GM23338 (cell line): ENCODE results near the gene PSMB3. TPM values are rescaled to one million over a fixed set of nuclear protein-coding genes. Genes with fewer than 3 reads are reported as not detected.

Experiments
- ATAC-seq: fragments of 200-7000 bp; cut with Tn5 transposase; 3 replicates; pipeline ENCODE4 v1.9.1; 2020
- DNase-seq: peaks from one replicate; pipeline ENCODE4 v3.0.0-alpha.2; 2015; ENCODE audit warnings: low spot score
- H2AFZ ChIP-seq: fragments of 200-600 bp; sonication (generic); 2 replicates; pipeline ENCODE4 v1.8.0; 2016; ENCODE audit warnings: antibody characterized with exemption, mild to moderate bottlenecking, moderate library complexity
- H3F3A ChIP-seq: fragments of 200-600 bp; sonication (generic); replicated peaks from 2 replicates; pipeline ENCODE4 v1.8.0; 2017; ENCODE audit warnings: antibody characterized with exemption, mixed run types, low read depth
- H3K27ac ChIP-seq: fragments of 200-600 bp; sonication (generic); 2 replicates; pipeline ENCODE4 v1.6.1; 2016; ENCODE audit warnings: low read depth
- H3K27me3 ChIP-seq: fragments of 200-600 bp; sonication (generic); 2 replicates; pipeline ENCODE4 v1.8.0; 2016; ENCODE audit warnings: mild to moderate bottlenecking, mixed run types, moderate library complexity; ENCODE audit not compliant: insufficient read depth
- H3K36me3 ChIP-seq: fragments of 200-600 bp; sonication (generic); 2 replicates; pipeline ENCODE4 v1.8.0; 2016; ENCODE audit warnings: mild to moderate bottlenecking; ENCODE audit not compliant: insufficient read depth
- H3K4me1 ChIP-seq: fragments of 200-600 bp; sonication (generic); 2 replicates; pipeline ENCODE4 v1.8.0; 2016; ENCODE audit warnings: mild to moderate bottlenecking, moderate library complexity; ENCODE audit not compliant: insufficient read depth
- H3K4me2 ChIP-seq: fragments of 200-600 bp; sonication (generic); 2 replicates; pipeline ENCODE4 v1.7.1; 2017; ENCODE audit warnings: mixed run types
- H3K4me3 ChIP-seq: fragments of 200-600 bp; sonication (generic); 2 replicates; pipeline ENCODE4 v1.6.1; 2016; ENCODE audit warnings: mixed run types
- H3K79me2 ChIP-seq: fragments of 200-600 bp; sonication (generic); replicated peaks from 2 replicates; pipeline ENCODE4 v1.8.0; 2017; ENCODE audit warnings: mild to moderate bottlenecking; ENCODE audit not compliant: insufficient read depth
- H3K9me2 ChIP-seq: fragments of 200-600 bp; sonication (generic); 2 replicates; pipeline ENCODE4 v1.8.0; 2017; ENCODE audit not compliant: insufficient read depth
- H4K20me1 ChIP-seq: fragments of 200-600 bp; sonication (generic); replicated peaks from 2 replicates; pipeline ENCODE4 v1.8.0; 2017; ENCODE audit warnings: mild to moderate bottlenecking; ENCODE audit not compliant: insufficient read depth
- H3K27ac Mint-ChIP-seq: 2 replicates; pipeline ENCODE4 v1.8.0; 2020; ENCODE audit warnings: inconsistent platforms, mild to moderate bottlenecking, moderate library complexity, mixed read lengths
- H3K27me3 Mint-ChIP-seq: 3 replicates; pipeline ENCODE4 v1.8.0; 2022; ENCODE audit warnings: low read depth, mild to moderate bottlenecking, moderate library complexity, mixed read lengths, inconsistent platforms; ENCODE audit not compliant: insufficient read depth, poor library complexity
- H3K36me3 Mint-ChIP-seq: 3 replicates; pipeline ENCODE4 v1.8.0; 2021; ENCODE audit warnings: low read depth, mild to moderate bottlenecking, inconsistent platforms, moderate library complexity, mixed read lengths
- H3K4me1 Mint-ChIP-seq: 3 replicates; pipeline ENCODE4 v1.8.0; 2020; ENCODE audit warnings: mild to moderate bottlenecking, inconsistent platforms, mixed read lengths
- H3K4me3 Mint-ChIP-seq: 3 replicates; pipeline ENCODE4 v1.8.0; 2021; ENCODE audit warnings: moderate library complexity, mild to moderate bottlenecking, inconsistent platforms, mixed read lengths
- H3K9me3 Mint-ChIP-seq: 3 replicates; pipeline ENCODE4 v1.8.0; 2020; ENCODE audit warnings: moderate library complexity, mild to moderate bottlenecking, inconsistent platforms, mixed read lengths
- JUNB ChIP-seq: IDR thresholded peaks from one replicate; pipeline ENCODE4 v1.6.1; 2016; ENCODE audit warnings: antibody characterized with exemption; ENCODE audit not compliant: unreplicated experiment
- NANOG ChIP-seq: IDR thresholded peaks from 2 replicates; pipeline ENCODE4 v1.6.1; 2016; ENCODE audit warnings: antibody characterized with exemption, borderline replicate concordance
- STAT1 ChIP-seq: IDR thresholded peaks from one replicate; pipeline ENCODE4 v1.6.1; 2016; ENCODE audit warnings: antibody characterized with exemption; ENCODE audit not compliant: unreplicated experiment
- ZNF114 ChIP-seq: fragments of 250-450 bp; sonication (Bioruptor Pico); IDR thresholded peaks from 2 replicates; pipeline ENCODE4 v1.5.0; 2020; ENCODE audit warnings: mild to moderate bottlenecking, moderate library complexity
- polyA plus RNA-seq: library from polyadenylated mRNA; unstranded; fragments of >200 nt; fragmentation: Nextera tagmentation; extraction: Ambion mirVana; gene quantifications from 2 replicates; pipeline ENCODE4 v1.2.1, GENCODE V29; 2016
- total RNA-seq: library from RNA; depleted of rRNA; stranded (reverse); fragments of >200 nt; shearing (Covaris generic); gene quantifications from 2 replicates; pipeline ENCODE4 v1.2.3, GENCODE V29; 2014
- TF ChIP-seq, protein P1 (sequence below): fragments of 250-450 bp; sonication (Bioruptor Pico); IDR thresholded peaks from 2 replicates; pipeline ENCODE4 v1.5.0; 2020; ENCODE audit warnings: mild to moderate bottlenecking, moderate library complexity

Gene PSMB3
- total and polyA plus RNA-seq, 2 experiments from 2014 or later, result 250 to 523 TPM

DNA sequence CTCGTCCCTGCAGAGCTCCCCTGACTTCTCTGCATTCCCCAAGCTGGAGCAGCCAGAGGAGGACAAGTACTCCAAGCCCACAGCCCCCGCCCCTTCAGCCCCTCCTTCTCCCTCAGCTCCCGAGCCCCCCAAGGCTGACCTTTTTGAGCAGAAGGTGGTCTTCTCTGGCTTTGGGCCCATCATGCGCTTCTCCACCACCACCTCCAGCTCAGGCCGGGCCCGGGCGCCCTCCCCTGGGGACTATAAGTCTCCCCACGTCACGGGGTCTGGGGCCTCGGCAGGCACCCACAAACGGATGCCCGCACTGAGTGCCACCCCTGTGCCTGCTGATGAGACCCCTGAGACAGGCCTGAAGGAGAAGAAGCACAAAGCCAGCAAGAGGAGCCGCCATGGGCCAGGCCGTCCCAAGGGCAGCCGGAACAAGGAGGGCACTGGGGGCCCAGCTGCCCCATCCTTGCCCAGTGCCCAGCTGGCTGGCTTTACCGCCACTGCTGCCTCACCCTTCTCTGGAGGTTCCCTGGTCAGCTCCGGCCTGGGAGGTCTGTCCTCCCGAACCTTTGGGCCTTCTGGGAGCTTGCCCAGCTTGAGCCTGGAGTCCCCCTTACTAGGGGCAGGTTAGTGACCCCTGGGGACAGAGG, 36.1 kb upstream of the PSMB3 start:
- Mint-ChIP-seq H3K4me1 (peaks cover 75% of the 10 kb centered on the region), H3K36me3 (peaks cover 14% of the 10 kb centered on the region), H3K27me3 (peaks cover 33% of the 10 kb centered on the region), H3K9me3 (no peaks in the 10 kb centered on the region; the same call in 1 of the 3 replicates), H3K4me3 (no peak overlapping the region), H3K27ac (no peak overlapping the region)
- Histone ChIP-seq H3K9me2 (no peaks in the 10 kb centered on the region), H4K20me1 (peaks cover 3% of the 10 kb centered on the region; the same call in 1 of the 2 replicates), H3K36me3 (no peaks in the 10 kb centered on the region), H3K4me2 (no peak overlapping the region), H2AFZ (no peak overlapping the region), H3F3A (peaks cover 15% of the 10 kb centered on the region), H3K4me1 (peaks cover 18% of the 10 kb centered on the region; the same call in 1 of the 2 replicates), H3K27ac (no peak overlapping the region), H3K4me3 (no peak overlapping the region), H3K27me3 (peaks cover 31% of the 10 kb centered on the region), H3K79me2 (no peaks in the 10 kb centered on the region)
- no peak for ATAC-seq
- DNase-seq, result no peak
- TF ChIP-seq NANOG, result no peak
- TF ChIP-seq, protein P1, sequence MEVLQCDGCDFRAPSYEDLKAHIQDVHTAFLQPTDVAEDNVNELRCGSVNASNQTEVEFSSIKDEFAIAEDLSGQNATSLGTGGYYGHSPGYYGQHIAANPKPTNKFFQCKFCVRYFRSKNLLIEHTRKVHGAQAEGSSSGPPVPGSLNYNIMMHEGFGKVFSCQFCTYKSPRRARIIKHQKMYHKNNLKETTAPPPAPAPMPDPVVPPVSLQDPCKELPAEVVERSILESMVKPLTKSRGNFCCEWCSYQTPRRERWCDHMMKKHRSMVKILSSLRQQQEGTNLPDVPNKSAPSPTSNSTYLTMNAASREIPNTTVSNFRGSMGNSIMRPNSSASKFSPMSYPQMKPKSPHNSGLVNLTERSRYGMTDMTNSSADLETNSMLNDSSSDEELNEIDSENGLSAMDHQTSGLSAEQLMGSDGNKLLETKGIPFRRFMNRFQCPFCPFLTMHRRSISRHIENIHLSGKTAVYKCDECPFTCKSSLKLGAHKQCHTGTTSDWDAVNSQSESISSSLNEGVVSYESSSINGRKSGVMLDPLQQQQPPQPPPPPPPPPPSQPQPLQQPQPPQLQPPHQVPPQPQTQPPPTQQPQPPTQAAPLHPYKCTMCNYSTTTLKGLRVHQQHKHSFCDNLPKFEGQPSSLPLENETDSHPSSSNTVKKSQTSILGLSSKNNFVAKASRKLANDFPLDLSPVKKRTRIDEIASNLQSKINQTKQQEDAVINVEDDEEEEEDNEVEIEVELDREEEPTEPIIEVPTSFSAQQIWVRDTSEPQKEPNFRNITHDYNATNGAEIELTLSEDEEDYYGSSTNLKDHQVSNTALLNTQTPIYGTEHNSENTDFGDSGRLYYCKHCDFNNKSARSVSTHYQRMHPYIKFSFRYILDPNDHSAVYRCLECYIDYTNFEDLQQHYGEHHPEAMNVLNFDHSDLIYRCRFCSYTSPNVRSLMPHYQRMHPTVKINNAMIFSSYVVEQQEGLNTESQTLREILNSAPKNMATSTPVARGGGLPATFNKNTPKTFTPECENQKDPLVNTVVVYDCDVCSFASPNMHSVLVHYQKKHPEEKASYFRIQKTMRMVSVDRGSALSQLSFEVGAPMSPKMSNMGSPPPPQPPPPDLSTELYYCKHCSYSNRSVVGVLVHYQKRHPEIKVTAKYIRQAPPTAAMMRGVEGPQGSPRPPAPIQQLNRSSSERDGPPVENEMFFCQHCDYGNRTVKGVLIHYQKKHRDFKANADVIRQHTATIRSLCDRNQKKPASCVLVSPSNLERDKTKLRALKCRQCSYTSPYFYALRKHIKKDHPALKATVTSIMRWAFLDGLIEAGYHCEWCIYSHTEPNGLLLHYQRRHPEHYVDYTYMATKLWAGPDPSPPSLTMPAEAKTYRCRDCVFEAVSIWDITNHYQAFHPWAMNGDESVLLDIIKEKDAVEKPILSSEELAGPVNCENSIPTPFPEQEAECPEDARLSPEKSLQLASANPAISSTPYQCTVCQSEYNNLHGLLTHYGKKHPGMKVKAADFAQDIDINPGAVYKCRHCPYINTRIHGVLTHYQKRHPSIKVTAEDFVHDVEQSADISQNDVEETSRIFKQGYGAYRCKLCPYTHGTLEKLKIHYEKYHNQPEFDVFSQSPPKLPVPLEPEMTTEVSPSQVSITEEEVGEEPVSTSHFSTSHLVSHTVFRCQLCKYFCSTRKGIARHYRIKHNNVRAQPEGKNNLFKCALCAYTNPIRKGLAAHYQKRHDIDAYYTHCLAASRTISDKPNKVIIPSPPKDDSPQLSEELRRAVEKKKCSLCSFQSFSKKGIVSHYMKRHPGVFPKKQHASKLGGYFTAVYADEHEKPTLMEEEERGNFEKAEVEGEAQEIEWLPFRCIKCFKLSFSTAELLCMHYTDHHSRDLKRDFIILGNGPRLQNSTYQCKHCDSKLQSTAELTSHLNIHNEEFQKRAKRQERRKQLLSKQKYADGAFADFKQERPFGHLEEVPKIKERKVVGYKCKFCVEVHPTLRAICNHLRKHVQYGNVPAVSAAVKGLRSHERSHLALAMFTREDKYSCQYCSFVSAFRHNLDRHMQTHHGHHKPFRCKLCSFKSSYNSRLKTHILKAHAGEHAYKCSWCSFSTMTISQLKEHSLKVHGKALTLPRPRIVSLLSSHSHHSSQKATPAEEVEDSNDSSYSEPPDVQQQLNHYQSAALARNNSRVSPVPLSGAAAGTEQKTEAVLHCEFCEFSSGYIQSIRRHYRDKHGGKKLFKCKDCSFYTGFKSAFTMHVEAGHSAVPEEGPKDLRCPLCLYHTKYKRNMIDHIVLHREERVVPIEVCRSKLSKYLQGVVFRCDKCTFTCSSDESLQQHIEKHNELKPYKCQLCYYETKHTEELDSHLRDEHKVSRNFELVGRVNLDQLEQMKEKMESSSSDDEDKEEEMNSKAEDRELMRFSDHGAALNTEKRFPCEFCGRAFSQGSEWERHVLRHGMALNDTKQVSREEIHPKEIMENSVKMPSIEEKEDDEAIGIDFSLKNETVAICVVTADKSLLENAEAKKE (CRISPR knock-in tag), result no peak
- no peak for TF ChIP-seq STAT1
- no peak for TF ChIP-seq JUNB

DNA sequence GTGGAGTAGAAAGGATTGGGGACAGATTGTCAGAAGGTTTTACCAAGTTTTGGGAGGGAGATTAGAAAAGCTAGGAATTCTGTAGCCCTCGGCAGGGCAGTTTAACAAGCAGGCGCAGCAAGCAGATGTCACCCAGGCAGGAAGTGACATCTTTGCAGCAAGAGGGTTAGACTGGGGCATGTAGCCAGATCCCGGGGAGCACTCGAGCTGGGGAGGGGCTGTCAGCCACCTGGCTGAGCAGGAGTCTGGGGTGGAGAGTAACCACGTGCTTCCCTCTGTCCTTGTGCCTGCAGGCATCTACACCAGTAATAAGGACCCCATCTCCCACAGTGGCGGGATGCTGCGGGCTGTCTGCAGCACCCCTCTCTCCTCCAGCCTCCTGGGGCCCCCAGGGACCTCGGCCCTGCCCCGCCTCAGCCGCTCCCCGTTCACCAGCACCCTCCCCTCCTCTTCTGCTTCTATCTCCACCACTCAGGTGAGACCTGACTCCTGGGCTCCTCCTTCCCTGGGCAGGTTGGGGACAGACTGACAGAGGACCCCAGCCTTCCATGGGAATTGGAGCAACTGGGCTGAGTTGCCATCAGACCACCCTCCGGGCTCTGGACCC, 35.3 kb upstream of the PSMB3 start:
- no peak for DNase-seq
- peaks cover 31% of the 10 kb centered on the region for H3K27me3 Mint-ChIP-seq
- no peak overlapping the region for H2AFZ ChIP-seq
- H3K36me3 ChIP-seq, result no peaks in the 10 kb centered on the region
- H3K27ac ChIP-seq, result no peak overlapping the region
- ATAC-seq, result no peak
- peaks cover 15% of the 10 kb centered on the region for H3F3A ChIP-seq
- no peak overlapping the region for H3K27ac Mint-ChIP-seq
- no peak overlapping the region for H3K4me2 ChIP-seq
- H3K36me3 Mint-ChIP-seq, result peaks cover 14% of the 10 kb centered on the region
- peaks cover 69% of the 10 kb centered on the region for H3K4me1 Mint-ChIP-seq
- peaks cover 34% of the 10 kb centered on the region for H3K27me3 ChIP-seq
- H3K4me1 ChIP-seq, result peaks cover 18% of the 10 kb centered on the region; the same call in 1 of the 2 replicates
- H4K20me1 ChIP-seq, result peaks cover 3% of the 10 kb centered on the region; the same call in 1 of the 2 replicates
- no peaks in the 10 kb centered on the region for H3K9me2 ChIP-seq
- H3K9me3 Mint-ChIP-seq, result no peaks in the 10 kb centered on the region; the same call in 1 of the 3 replicates
- H3K79me2 ChIP-seq, result no peaks in the 10 kb centered on the region
- H3K4me3 ChIP-seq, result no peak overlapping the region
- no peak overlapping the region for H3K4me3 Mint-ChIP-seq
- TF ChIP-seq, protein P1 (CRISPR knock-in tag), result no peak
- no peak for TF ChIP-seq ZNF114
